ENCODE data around the gene PREB.
A peak's percentile ranks its signal among the peaks of the same experiment; 100 is the strongest.

The PREB gene

GRCh38 chr2:27164960-27165763, 30.7 kb upstream of the PREB start:
- in situ Hi-C loops (cut with MboI; ENCODE audit: low sequenced_read_pairs, unreplicated experiment), result no loop called here
- peak; percentile 34 for DNase-seq (ENCODE audit: low spot score)
- TF ChIP-seq CTCF (IDR thresholded peaks at IDR 0.05; ENCODE audit: borderline replicate concordance, control extremely low read depth, extremely low read depth, insufficient read depth, missing control alignments), result no peak

GRCh38 chr2:27162151-27163121, 28.0 kb upstream of the PREB start:
- in situ Hi-C loops (cut with MboI; ENCODE audit: low sequenced_read_pairs, unreplicated experiment), result no loop called here
- DNase-seq (ENCODE audit: low spot score), result no peak
- TF ChIP-seq CTCF (IDR thresholded peaks at IDR 0.05; ENCODE audit: borderline replicate concordance, control extremely low read depth, extremely low read depth, insufficient read depth, missing control alignments), result no peak

GRCh38 chr2:27160191-27160590, 25.8 kb upstream of the PREB start:
- no peak for TF ChIP-seq CTCF (IDR thresholded peaks at IDR 0.05; ENCODE audit: borderline replicate concordance, control extremely low read depth, extremely low read depth, insufficient read depth, missing control alignments)
- in situ Hi-C loops (cut with MboI; ENCODE audit: low sequenced_read_pairs, unreplicated experiment), result no loop called here
- no peak for DNase-seq (ENCODE audit: low spot score)

GRCh38 chr2:27159271-27159670, 24.8 kb upstream of the PREB start:
- DNase-seq (ENCODE audit: low spot score), result no peak
- no peak for TF ChIP-seq CTCF (IDR thresholded peaks at IDR 0.05; ENCODE audit: borderline replicate concordance, control extremely low read depth, extremely low read depth, insufficient read depth, missing control alignments)
- in situ Hi-C loops (cut with MboI; ENCODE audit: low sequenced_read_pairs, unreplicated experiment), result no loop called here

GRCh38 chr2:27158468-27158867, 24.0 kb upstream of the PREB start:
- no peak for DNase-seq (ENCODE audit: low spot score)
- TF ChIP-seq CTCF (IDR thresholded peaks at IDR 0.05; ENCODE audit: borderline replicate concordance, control extremely low read depth, extremely low read depth, insufficient read depth, missing control alignments), result no peak
- in situ Hi-C loops (cut with MboI; ENCODE audit: low sequenced_read_pairs, unreplicated experiment), result no loop called here

GRCh38 chr2:27155069-27155520, 20.7 kb upstream of the PREB start:
- no peak for TF ChIP-seq CTCF (IDR thresholded peaks at IDR 0.05; ENCODE audit: borderline replicate concordance, control extremely low read depth, extremely low read depth, insufficient read depth, missing control alignments)
- DNase-seq (ENCODE audit: low spot score), result no peak
- in situ Hi-C loops (cut with MboI; ENCODE audit: low sequenced_read_pairs, unreplicated experiment), result no loop called here
